ENCODE data around the gene ALAS1. TPM values are rescaled to one million over a fixed set of nuclear protein-coding genes. Genes with fewer than 3 reads are reported as not detected.

ALAS1 gene
- total RNA-seq, 4 donors from 2014 or later: 30.0 to 50.8 (median 35.8) TPM

DNA sequence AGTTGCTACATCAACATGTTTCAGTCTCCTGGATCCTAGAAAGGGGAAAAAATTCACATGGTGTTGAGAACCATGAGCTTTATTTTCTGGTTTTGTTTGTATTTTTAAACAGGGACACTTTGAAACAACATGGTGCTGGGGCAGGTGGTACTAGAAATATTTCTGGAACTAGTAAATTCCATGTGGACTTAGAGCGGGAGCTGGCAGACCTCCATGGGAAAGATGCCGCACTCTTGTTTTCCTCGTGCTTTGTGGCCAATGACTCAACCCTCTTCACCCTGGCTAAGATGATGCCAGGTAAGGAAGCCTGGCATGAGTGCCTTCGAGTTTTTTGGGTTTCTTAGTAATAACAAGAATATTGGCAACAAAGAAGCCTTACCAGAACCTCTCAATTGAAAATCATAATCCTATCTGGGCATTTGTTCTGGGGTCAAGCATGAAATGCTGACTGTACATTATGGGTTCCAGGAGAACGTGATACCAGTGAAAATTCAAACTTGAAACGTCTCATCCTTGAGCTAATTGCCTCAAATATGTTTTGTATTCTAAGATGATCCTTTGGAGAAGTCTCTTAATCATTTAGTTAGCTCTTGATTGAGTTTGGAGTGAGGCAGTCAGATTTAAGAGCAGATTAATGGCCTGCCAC, 7.9 kb downstream of the ALAS1 start:
- Histone ChIP-seq H3K27me3 (no peaks in the 10 kb centered on the region), H3K4me1 (peaks cover 0 to 22% (median 0%) of the 10 kb centered on the region in 3 donors), H3K27ac (no peak overlapping the region), H3K4me3 (no peak overlapping the region), H3K36me3 (peaks cover 15 to 97% of the 10 kb centered on the region in 2 donors), H3K9me3 (no peaks in the 10 kb centered on the region)
- TF ChIP-seq EP300 (IDR thresholded peaks at IDR 0.05) (no peak), POLR2A (IDR thresholded peaks at IDR 0.05) (no peak), POLR2AphosphoS5 (IDR thresholded peaks at IDR 0.05) (no peak)
- TF ChIP-seq, protein P1, sequence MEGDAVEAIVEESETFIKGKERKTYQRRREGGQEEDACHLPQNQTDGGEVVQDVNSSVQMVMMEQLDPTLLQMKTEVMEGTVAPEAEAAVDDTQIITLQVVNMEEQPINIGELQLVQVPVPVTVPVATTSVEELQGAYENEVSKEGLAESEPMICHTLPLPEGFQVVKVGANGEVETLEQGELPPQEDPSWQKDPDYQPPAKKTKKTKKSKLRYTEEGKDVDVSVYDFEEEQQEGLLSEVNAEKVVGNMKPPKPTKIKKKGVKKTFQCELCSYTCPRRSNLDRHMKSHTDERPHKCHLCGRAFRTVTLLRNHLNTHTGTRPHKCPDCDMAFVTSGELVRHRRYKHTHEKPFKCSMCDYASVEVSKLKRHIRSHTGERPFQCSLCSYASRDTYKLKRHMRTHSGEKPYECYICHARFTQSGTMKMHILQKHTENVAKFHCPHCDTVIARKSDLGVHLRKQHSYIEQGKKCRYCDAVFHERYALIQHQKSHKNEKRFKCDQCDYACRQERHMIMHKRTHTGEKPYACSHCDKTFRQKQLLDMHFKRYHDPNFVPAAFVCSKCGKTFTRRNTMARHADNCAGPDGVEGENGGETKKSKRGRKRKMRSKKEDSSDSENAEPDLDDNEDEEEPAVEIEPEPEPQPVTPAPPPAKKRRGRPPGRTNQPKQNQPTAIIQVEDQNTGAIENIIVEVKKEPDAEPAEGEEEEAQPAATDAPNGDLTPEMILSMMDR (IDR thresholded peaks at IDR 0.05): no peak
- ATAC-seq: no peak
- 78 to 84% methylated on average over 3 to 6 of the region's 6 CpGs for whole genome bisulfite sequencing, 2 donors (ENCODE audit: low coverage in 1 of 2)

DNA sequence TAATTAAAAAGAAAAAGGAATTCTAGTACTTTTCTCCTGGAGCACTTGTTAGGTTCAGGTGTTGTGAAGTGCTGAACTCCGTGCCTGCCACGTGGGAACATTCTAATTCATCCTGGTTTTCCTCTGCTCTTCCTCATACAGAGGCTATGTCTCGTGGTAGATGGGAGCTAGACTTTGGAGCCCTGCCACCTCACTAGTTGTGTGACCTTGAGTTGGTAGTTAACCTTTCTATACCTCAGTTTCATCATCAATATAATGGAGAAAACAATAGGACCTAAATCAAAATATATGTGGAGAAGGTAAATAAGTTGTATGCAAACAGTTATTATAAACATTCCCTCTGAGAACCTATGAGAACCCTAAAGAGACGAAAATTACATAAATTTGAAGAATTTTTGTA, 10.6 kb downstream of the ALAS1 start:
- WGBS, 2 donors (ENCODE audit: low coverage in 1 of 2): 80 to 86% methylated on average over 2 to 4 of the region's 4 CpGs
- no peak for ATAC-seq

DNA sequence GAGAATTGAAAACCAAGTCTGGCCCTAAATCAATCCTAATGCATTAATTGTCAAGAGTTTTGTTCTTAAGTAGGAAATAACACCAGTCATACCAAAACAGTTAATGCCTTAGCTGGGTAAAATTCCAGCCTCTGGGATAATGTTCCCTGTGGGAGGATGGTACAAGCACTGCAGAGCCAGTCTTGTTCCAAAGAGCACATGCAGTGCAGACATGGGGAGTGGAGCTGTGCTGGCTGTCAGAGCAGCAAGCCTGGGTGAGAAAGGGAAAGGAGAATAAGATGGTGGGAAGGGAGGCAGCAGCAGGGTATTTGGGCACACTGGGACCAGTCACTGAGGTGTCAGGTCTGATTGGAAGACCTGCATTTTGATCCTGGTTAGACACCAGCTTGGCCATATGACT, 12.1 kb downstream of the ALAS1 start:
- TF ChIP-seq, protein P1 (IDR thresholded peaks at IDR 0.05): no peak
- no peak for TF ChIP-seq EP300 (IDR thresholded peaks at IDR 0.05)
- TF ChIP-seq POLR2A (IDR thresholded peaks at IDR 0.05): no peak
- no peak for TF ChIP-seq POLR2AphosphoS5 (IDR thresholded peaks at IDR 0.05)
- H3K4me1 ChIP-seq: no peaks in the 10 kb centered on the region
- no peak for ATAC-seq
- H3K27ac ChIP-seq: no peak overlapping the region
- no peaks in the 10 kb centered on the region for H3K27me3 ChIP-seq
- peaks cover 15 to 100% of the 10 kb centered on the region in 2 donors for H3K36me3 ChIP-seq
- H3K9me3 ChIP-seq: no peaks in the 10 kb centered on the region
- no peak overlapping the region for H3K4me3 ChIP-seq

More for the DNA sequence above, 10.6 kb downstream of the ALAS1 start:
- no peaks in the 10 kb centered on the region for H3K9me3 ChIP-seq
- no peak overlapping the region for H3K4me3 ChIP-seq
- H3K4me1 ChIP-seq: no peaks in the 10 kb centered on the region
- TF ChIP-seq POLR2A (IDR thresholded peaks at IDR 0.05) (no peak), EP300 (IDR thresholded peaks at IDR 0.05) (no peak), POLR2AphosphoS5 (IDR thresholded peaks at IDR 0.05) (no peak)
- TF ChIP-seq, protein P1 (IDR thresholded peaks at IDR 0.05): no peak
- peaks cover 15 to 100% of the 10 kb centered on the region in 2 donors for H3K36me3 ChIP-seq
- no peaks in the 10 kb centered on the region for H3K27me3 ChIP-seq
- no peak overlapping the region for H3K27ac ChIP-seq

DNA sequence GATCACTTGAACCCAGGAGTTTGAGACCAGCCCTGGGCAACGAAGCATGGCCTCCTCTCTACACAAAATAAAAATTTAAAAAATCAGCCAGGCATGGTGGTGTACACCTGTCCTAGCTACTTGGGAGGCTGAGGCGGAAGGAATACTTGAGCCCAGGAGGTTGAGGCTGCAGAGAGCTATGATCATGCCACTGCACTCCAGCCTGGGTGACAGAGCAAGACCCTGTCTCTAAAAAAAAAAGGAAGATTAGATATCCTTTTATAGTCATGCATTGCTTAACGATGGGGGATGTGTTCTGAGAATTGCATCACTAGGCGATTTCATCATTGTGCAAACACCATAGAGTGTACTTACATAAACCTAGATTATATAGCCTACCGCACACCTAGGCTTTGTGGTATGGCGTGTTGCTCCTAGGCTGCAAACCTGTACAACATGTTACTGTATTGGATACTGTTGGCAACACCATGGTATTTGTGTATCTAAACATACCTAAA, 12.6 kb downstream of the ALAS1 start:
- TF ChIP-seq POLR2A (IDR thresholded peaks at IDR 0.05) (no peak), POLR2AphosphoS5 (IDR thresholded peaks at IDR 0.05) (no peak), EP300 (IDR thresholded peaks at IDR 0.05) (no peak)
- TF ChIP-seq, protein P1 (IDR thresholded peaks at IDR 0.05): no peak
- no peaks in the 10 kb centered on the region for H3K27me3 ChIP-seq
- no peak for ATAC-seq
- no peak overlapping the region for H3K27ac ChIP-seq
- H3K9me3 ChIP-seq: no peaks in the 10 kb centered on the region
- peaks cover 15 to 100% of the 10 kb centered on the region in 2 donors for H3K36me3 ChIP-seq
- no peaks in the 10 kb centered on the region for H3K4me1 ChIP-seq
- 73 to 89% methylated on average over 6 of the region's 6 CpGs for WGBS, 2 donors (ENCODE audit: low coverage in 1 of 2)
- H3K4me3 ChIP-seq: no peak overlapping the region

DNA sequence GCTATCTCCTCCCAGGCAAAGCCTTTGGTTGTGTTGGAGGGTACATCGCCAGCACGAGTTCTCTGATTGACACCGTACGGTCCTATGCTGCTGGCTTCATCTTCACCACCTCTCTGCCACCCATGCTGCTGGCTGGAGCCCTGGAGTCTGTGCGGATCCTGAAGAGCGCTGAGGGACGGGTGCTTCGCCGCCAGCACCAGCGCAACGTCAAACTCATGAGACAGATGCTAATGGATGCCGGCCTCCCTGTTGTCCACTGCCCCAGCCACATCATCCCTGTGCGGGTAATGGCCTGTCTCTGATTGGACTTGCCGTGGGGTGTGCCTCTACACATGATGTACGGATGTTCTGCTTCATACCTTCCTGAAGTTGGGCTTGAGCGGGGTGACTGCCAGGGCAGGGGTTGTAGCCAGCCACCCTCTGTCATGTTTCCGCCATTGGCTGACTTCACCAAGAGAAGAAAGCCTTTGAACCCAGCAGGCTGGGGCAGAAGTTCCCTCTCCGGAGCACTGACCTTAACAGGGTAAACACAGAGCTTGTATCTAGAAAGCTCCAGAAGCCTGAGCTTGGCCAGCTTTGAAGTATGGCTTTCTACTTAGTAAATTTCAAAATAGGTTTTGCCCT, 13.4 kb downstream of the ALAS1 start:
- ATAC-seq: no peak
- Histone ChIP-seq H3K36me3 (peaks cover 12 to 94% of the 10 kb centered on the region in 2 donors), H3K27me3 (no peaks in the 10 kb centered on the region), H3K4me3 (no peak overlapping the region), H3K9me3 (no peaks in the 10 kb centered on the region), H3K27ac (no peak overlapping the region), H3K4me1 (peaks cover 0 to 5% (median 4%) of the 10 kb centered on the region in 3 donors)
- TF ChIP-seq, protein P1 (IDR thresholded peaks at IDR 0.05): no peak
- no peak for TF ChIP-seq EP300 (IDR thresholded peaks at IDR 0.05)
- no peak for TF ChIP-seq POLR2AphosphoS5 (IDR thresholded peaks at IDR 0.05)
- TF ChIP-seq POLR2A (IDR thresholded peaks at IDR 0.05): no peak
- 88% methylated on average over 9 of the region's 18 CpGs; no CpG with 5 or more reads in 1 of the 2 donors for WGBS, 2 donors (ENCODE audit: low coverage in 1 of 2)

All from gastroesophageal sphincter (tissue), 4 donors.